Choroid plexus epithelial cell (primary cell): ENCODE measurements around the gene METTL27.
A peak's percentile ranks its signal among the peaks of the same experiment; 100 is the strongest.
"Not testable (repeated sequence)": the region's sequence is repeated elsewhere in the genome, so short reads cannot be mapped to it uniquely, and the experiment has no call there.

Source experiments
- DNase-seq: peaks from one replicate; pipeline ENCODE4 v3.0.0-alpha.2; 2010; ENCODE audit warnings: low read depth
- H3K4me3 ChIP-seq: 2 replicates; pipeline ENCODE4 v1.5.1; 2011; ENCODE audit warnings: low read depth, mild to moderate bottlenecking, control low read depth, low read length, moderate library complexity
- TF ChIP-seq, protein P1 (sequence below): conservative IDR thresholded peaks from 2 replicates; pipeline ENCODE4 v1.5.1; 2011; ENCODE audit warnings: low read depth, mild to moderate bottlenecking, control low read depth, inconsistent platforms, low read length, moderate library complexity

METTL27 gene

DNA sequence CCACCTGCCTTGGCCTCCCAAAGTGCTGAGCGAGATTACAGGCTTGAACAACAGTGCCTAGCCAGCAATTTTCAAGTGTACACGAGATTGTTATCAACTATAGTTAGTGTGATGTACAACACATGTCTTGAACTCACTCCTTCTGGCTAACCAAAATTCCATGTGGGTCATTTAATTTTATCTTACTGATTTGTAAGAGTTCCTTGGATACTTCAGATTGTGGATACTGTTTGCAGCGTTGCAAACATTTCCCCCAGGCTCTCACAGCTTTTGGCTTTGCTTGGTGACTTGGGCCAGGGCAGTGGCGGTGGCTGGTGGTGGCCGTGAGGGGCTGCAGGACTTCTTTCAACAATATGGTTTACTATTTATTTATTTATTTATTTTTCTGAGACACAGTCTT, 10.2 kb upstream of the METTL27 start:
- H3K4me3 ChIP-seq: no peak overlapping the region
- TF ChIP-seq, protein P1, sequence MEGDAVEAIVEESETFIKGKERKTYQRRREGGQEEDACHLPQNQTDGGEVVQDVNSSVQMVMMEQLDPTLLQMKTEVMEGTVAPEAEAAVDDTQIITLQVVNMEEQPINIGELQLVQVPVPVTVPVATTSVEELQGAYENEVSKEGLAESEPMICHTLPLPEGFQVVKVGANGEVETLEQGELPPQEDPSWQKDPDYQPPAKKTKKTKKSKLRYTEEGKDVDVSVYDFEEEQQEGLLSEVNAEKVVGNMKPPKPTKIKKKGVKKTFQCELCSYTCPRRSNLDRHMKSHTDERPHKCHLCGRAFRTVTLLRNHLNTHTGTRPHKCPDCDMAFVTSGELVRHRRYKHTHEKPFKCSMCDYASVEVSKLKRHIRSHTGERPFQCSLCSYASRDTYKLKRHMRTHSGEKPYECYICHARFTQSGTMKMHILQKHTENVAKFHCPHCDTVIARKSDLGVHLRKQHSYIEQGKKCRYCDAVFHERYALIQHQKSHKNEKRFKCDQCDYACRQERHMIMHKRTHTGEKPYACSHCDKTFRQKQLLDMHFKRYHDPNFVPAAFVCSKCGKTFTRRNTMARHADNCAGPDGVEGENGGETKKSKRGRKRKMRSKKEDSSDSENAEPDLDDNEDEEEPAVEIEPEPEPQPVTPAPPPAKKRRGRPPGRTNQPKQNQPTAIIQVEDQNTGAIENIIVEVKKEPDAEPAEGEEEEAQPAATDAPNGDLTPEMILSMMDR: no peak
- no peak for DNase-seq

DNA sequence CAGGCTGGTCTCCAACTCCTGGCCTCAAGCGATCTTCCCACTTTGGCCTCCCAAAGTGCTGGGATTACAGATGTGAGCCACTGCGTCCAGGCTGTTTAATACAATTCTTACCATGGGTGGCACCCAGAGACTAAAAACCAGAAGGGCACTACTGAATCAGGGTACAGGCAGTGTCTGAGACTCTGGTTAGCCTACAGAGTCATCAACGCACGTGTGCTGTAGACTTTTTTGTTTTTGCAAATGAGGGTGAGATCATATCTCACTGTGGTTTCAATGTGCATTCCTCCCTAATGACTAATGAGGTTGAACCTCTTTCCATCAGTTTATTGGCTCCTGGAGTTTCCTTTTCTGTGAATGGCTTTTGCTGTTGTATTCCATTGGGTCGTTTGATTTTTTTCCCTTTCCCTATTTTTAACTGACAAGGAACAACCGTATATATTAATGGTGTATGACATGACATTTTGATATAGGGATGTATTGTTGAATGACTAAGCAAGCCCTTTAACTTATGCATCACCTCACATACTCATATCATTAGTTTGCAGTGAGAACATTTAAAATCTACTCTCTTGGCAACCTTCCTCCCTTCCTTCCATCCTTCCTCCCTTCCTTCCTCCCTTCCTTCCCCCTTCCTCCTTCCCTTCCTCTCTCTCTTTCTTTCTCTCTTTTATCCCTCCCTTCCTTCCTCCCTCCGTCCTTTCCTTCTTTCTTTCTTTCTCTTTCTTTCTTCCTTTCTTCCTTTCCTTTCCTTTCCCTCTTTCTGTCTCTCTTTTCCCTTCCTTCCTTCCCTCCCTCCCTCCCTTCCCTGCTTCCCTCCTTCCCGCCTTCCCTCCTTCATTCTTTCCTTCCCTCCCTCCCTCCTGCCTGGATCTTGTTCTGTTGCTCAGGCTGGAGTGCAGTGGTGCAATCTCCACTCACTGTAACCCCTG, 9.4 kb upstream of the METTL27 start:
- TF ChIP-seq, protein P1: no peak
- DNase-seq: peak; percentile 96
- no peak overlapping the region for H3K4me3 ChIP-seq

- TF ChIP-seq, protein P1: no peak
- no peak overlapping the region for H3K4me3 ChIP-seq
- peak; percentile 98 for DNase-seq
These were observed 8.5 kb upstream of the METTL27 start for GRCh38 chr7:73850781-73851207.

- H3K4me3 ChIP-seq: no peak overlapping the region
- TF ChIP-seq, protein P1: no peak
These were observed 5.8 kb upstream of the METTL27 start for GRCh38 chr7:73847941-73848723.

GRCh38 chr7:73845701-73846195, 3.4 kb upstream of the METTL27 start:
- not testable (repeated sequence) for H3K4me3 ChIP-seq, DNase-seq

More at GRCh38 chr7:73847941-73848723, 5.8 kb upstream of the METTL27 start:
- DNase-seq: no peak

GRCh38 chr7:73844848-73845460, 2.6 kb upstream of the METTL27 start:
- TF ChIP-seq, protein P1: no peak
- H3K4me3 ChIP-seq: no peak overlapping the region
- peak; percentile 43 for DNase-seq

GRCh38 chr7:73844131-73844547, 1.8 kb upstream of the METTL27 start:
- DNase-seq: no peak
- H3K4me3 ChIP-seq: no peak overlapping the region
- TF ChIP-seq, protein P1: no peak
